HCT116 (cell line): Measurements from ENCODE around the gene ABCC1. TPM values are rescaled to one million over a fixed set of nuclear protein-coding genes. Genes with fewer than 3 reads are reported as not detected.

Experiments used
- ATAC-seq: fragments of 200-7000 bp; cut with Tn5 transposase; 2 replicates; pipeline ENCODE4 v1.9.1; 2020; ENCODE audit warnings: mild to moderate bottlenecking, moderate library complexity
- BruUV-seq: library from RNA; stranded (reverse); fragments of 400-500 nt; replicated peaks from 2 replicates; lab custom pipeline; 2021; lab: Mats Ljungman, UMichigan
- CTCF ChIA-PET: fragments of 300-600 bp; sonication (Branson Sonifier 250); formaldehyde crosslinking; loops from one replicate; lab custom pipeline; 2021; ENCODE audit warnings: antibody characterized with exemption; lab: Charles Lee
- POLR2A ChIA-PET: fragments of 300-600, 350-600 bp; sonication (Branson Sonifier 250); formaldehyde crosslinking; loops from one replicate; lab custom pipeline; 2021; ENCODE audit warnings: antibody characterized with exemption; lab: Charles Lee
- RAD21 ChIA-PET, 2 experiments: fragments of 300-600 bp; sonication (Branson Sonifier 250); formaldehyde crosslinking; loops; one replicate each; lab custom pipeline; 2023; ENCODE audit warnings: low total read pairs in 2 of 2; ENCODE audit not compliant: uncharacterized antibody in 2 of 2, unreplicated experiment in 2 of 2, low non-redundant PET in 1 of 2; lab: Charles Lee
- DNase-seq: peaks from one replicate; pipeline ENCODE4 v3.0.0-alpha.2; 2010; ENCODE audit warnings: low read depth, low spot score
- H2AFZ ChIP-seq: fragments of 200-600 bp; shearing (Covaris generic), sonication (generic); 2 replicates; pipeline ENCODE4 v1.6.1; 2017; ENCODE audit warnings: low read depth, mixed run types, mixed read lengths, antibody characterized with exemption, low read length; ENCODE audit not compliant: poor library complexity, severe bottlenecking
- H3K27ac ChIP-seq: 2 replicates; pipeline ENCODE4 v1.5.1; 2012; ENCODE audit warnings: low read depth, low read length
- H3K27me3 ChIP-seq: fragments of 200-600 bp; sonication (generic); 2 replicates; pipeline ENCODE4 v1.6.1; 2016; ENCODE audit warnings: mixed run types, low read length, mixed read lengths; ENCODE audit not compliant: insufficient read depth
- H3K36me3 ChIP-seq, 2 experiments: fragments of 200-500 bp in 1 of 2; fragments of 200-600 bp in 1 of 2; sonication (Bioruptor generic) in 1 of 2; sonication (generic) in 1 of 2; 2 replicates each; pipeline versions ENCODE4 v1.5.1 to v1.6.1; 2014 to 2016; ENCODE audit warnings: low read length in 2 of 2, inconsistent platforms in 1 of 2, mixed read lengths in 1 of 2, mixed run types in 1 of 2; ENCODE audit not compliant: insufficient read depth in 2 of 2, control insufficient read depth in 1 of 2
- H3K4me1 ChIP-seq, 2 experiments: fragments of 200-600 bp in 1 of 2; sonication (generic) in 1 of 2; 2 replicates each; pipeline versions ENCODE4 v1.5.1 to v1.6.1; 2012 to 2017; ENCODE audit warnings: low read length in 2 of 2, inconsistent platforms in 1 of 2, mild to moderate bottlenecking in 1 of 2, mixed read lengths in 1 of 2, mixed run types in 1 of 2, moderate library complexity in 1 of 2; ENCODE audit not compliant: insufficient read depth in 2 of 2, control insufficient read depth in 1 of 2
- H3K4me2 ChIP-seq: fragments of 200-600 bp; sonication (generic); 2 replicates; pipeline ENCODE4 v1.6.1; 2017; ENCODE audit warnings: mixed run types, low read length, mixed read lengths
- H3K4me3 ChIP-seq, 2 experiments: fragments of 200-600 bp in 1 of 2; sonication (generic) in 1 of 2; replicated peaks in 1 of 2; 2 replicates each; pipeline ENCODE4 v1.5.1; 2011 to 2016; ENCODE audit warnings: low read length in 2 of 2, control low read depth in 1 of 2, low read depth in 1 of 2, mild to moderate bottlenecking in 1 of 2, mixed read lengths in 1 of 2, mixed run types in 1 of 2
- H3K79me2 ChIP-seq: fragments of 200-600 bp; sonication (generic); 2 replicates; pipeline ENCODE4 v1.6.1; 2017; ENCODE audit warnings: mild to moderate bottlenecking, mixed run types, low read length, moderate library complexity, mixed read lengths; ENCODE audit not compliant: insufficient read depth
- H3K9ac ChIP-seq: fragments of 200-600 bp; sonication (generic); 2 replicates; pipeline ENCODE4 v1.6.1; 2016; ENCODE audit warnings: low read length, mixed read lengths
- H3K9me2 ChIP-seq: fragments of 200-600 bp; sonication (generic), shearing (Covaris generic); 2 replicates; pipeline ENCODE4 v1.6.1; 2017; ENCODE audit warnings: mixed run types, mild to moderate bottlenecking, moderate library complexity; ENCODE audit not compliant: insufficient read depth
- H3K9me3 ChIP-seq, 2 experiments: fragments of 200-500 bp in 1 of 2; fragments of 200-600 bp in 1 of 2; sonication (Bioruptor generic) in 1 of 2; sonication (generic) in 1 of 2; 2 replicates each; pipeline ENCODE4 v1.6.1; 2014 to 2017; ENCODE audit warnings: low read length in 2 of 2, mixed read lengths in 2 of 2, inconsistent platforms in 1 of 2, low read depth in 1 of 2, mild to moderate bottlenecking in 1 of 2, mixed run types in 1 of 2, moderate library complexity in 1 of 2; ENCODE audit not compliant: control insufficient read depth in 1 of 2, insufficient read depth in 1 of 2
- H4K20me1 ChIP-seq: fragments of 200-600 bp; sonication (generic), shearing (Covaris generic); 2 replicates; pipeline ENCODE4 v1.6.1; 2017; ENCODE audit warnings: mixed run types, mild to moderate bottlenecking, moderate library complexity; ENCODE audit not compliant: insufficient read depth
- CEBPB ChIP-seq: IDR thresholded peaks from 2 replicates; pipeline ENCODE4 v1.6.1; 2012; ENCODE audit warnings: low read depth
- CTCF ChIP-seq, 3 experiments: fragments of 200-600 bp in 1 of 3; sonication (generic) in 1 of 3; IDR thresholded peaks in 2 of 3; conservative IDR thresholded peaks in 1 of 3; 2 replicates each; pipeline ENCODE4 v1.5.1; 2012 to 2017; ENCODE audit warnings: low read depth in 2 of 3, low read length in 2 of 3, antibody characterized with exemption in 1 of 3, borderline replicate concordance in 1 of 3, control low read depth in 1 of 3, mild to moderate bottlenecking in 1 of 3, mixed read lengths in 1 of 3, mixed run types in 1 of 3, moderate library complexity in 1 of 3; ENCODE audit not compliant: insufficient read depth in 1 of 3
- ELF1 ChIP-seq: IDR thresholded peaks from 2 replicates; pipeline ENCODE4 v1.6.1; 2012; ENCODE audit warnings: low read depth, borderline replicate concordance
- EZH2 ChIP-seq: fragments of 200-600 bp; sonication (generic); IDR thresholded peaks from 2 replicates; pipeline ENCODE4 v1.6.1; 2017; ENCODE audit warnings: antibody characterized with exemption, mixed run types
- EZH2phosphoT487 ChIP-seq: fragments of 200-600 bp; IDR thresholded peaks from 2 replicates; pipeline ENCODE4 v1.6.1; 2018; ENCODE audit warnings: antibody characterized with exemption, borderline replicate concordance
- JUND ChIP-seq: IDR thresholded peaks from 2 replicates; pipeline ENCODE4 v1.6.1; 2012
- MAX ChIP-seq: IDR thresholded peaks from 2 replicates; pipeline ENCODE4 v1.6.1; 2012
- POLR2A ChIP-seq: IDR thresholded peaks from 2 replicates; pipeline ENCODE4 v1.7.0; 2011; ENCODE audit warnings: borderline replicate concordance; ENCODE audit not compliant: insufficient read depth, insufficient read length; ENCODE audit errors: extremely low read depth
- POLR2AphosphoS5 ChIP-seq: IDR thresholded peaks from 2 replicates; pipeline ENCODE4 v1.6.1; 2011; ENCODE audit warnings: mild to moderate bottlenecking, low read depth, low read length, moderate library complexity
- SP1 ChIP-seq: IDR thresholded peaks from 2 replicates; pipeline ENCODE4 v1.6.1; 2012; ENCODE audit warnings: low read depth
- YY1 ChIP-seq: IDR thresholded peaks from 2 replicates; pipeline ENCODE4 v1.6.1; 2011; ENCODE audit warnings: low read length, low read depth, moderate library complexity, mild to moderate bottlenecking; ENCODE audit not compliant: insufficient replicate concordance; ENCODE audit errors: extremely low read depth
- ZBTB33 ChIP-seq: IDR thresholded peaks from 2 replicates; pipeline ENCODE4 v1.6.1; 2011; ENCODE audit warnings: mild to moderate bottlenecking, low read length, moderate library complexity; ENCODE audit not compliant: insufficient replicate concordance; ENCODE audit errors: extremely low read depth
- intact Hi-C: fragments of 100-400 bp; cut with micrococcal nuclease; formaldehyde crosslinking; loops from 2 replicates; pipeline ENCODE4 v1.10.0; 2022
- total RNA-seq: library from RNA; stranded (reverse); gene quantifications from one replicate; pipeline ENCODE4 v1.2.1, GENCODE V29; 2021; ENCODE audit not compliant: unreplicated experiment

ABCC1 gene
- total RNA-seq, 1 experiment from 2014 or later = 61.9 TPM

GRCh38 chr16:16113076-16113475 is 163.7 kb downstream of the ABCC1 start:
- ChIA-PET CTCF (no interaction called here), RAD21 (no interaction called here), POLR2A (no interaction called here)
- H3K4me1 ChIP-seq = no peaks in the 10 kb centered on the region
- ATAC-seq (no peak), DNase-seq (no peak)
- no peak for TF ChIP-seq POLR2AphosphoS5
- no peak for TF ChIP-seq ELF1
- TF ChIP-seq MAX = no peak
- no peak for TF ChIP-seq CTCF (IDR thresholded peaks at IDR 0.05 in 2 of 3, conservative IDR thresholded peaks at IDR 0.05 in 1 of 3; ENCODE audit: borderline replicate concordance in 1 of 3, insufficient read depth in 1 of 3, low read depth in 2 of 3, low read length in 2 of 3)
- no peak for TF ChIP-seq EZH2phosphoT487
- no peak for TF ChIP-seq CEBPB
- no peaks in the 10 kb centered on the region for H3K27me3 ChIP-seq
- H2AFZ ChIP-seq = no peak overlapping the region
- H3K36me3 ChIP-seq = peaks cover 31 to 66% of the 10 kb centered on the region in 2 experiments
- H3K9me3 ChIP-seq = no peaks in the 10 kb centered on the region
- no peaks in the 10 kb centered on the region for H3K9me2 ChIP-seq
- H3K9ac ChIP-seq = no peak overlapping the region
- no peak overlapping the region for H3K27ac ChIP-seq
- H3K79me2 ChIP-seq = peaks cover 4% of the 10 kb centered on the region; the same call in 1 of the 2 replicates
- BruUV-seq = no TSS peak
- intact Hi-C loops = no loop called here
- no peak overlapping the region for H3K4me2 ChIP-seq
- H4K20me1 ChIP-seq = no peaks in the 10 kb centered on the region
- H3K4me3 ChIP-seq = no peak overlapping the region

GRCh38 chr16:16116841-16117240 is 167.4 kb downstream of the ABCC1 start:
- DNase-seq (no peak), ATAC-seq (no peak)
- no peak overlapping the region for H3K4me3 ChIP-seq
- no peaks in the 10 kb centered on the region for H4K20me1 ChIP-seq
- ChIA-PET CTCF (no interaction called here), RAD21 (no interaction called here), POLR2A (no interaction called here)
- H3K9ac ChIP-seq = no peak overlapping the region
- H2AFZ ChIP-seq = no peak overlapping the region
- intact Hi-C loops = no loop called here
- BruUV-seq = no TSS peak
- no peaks in the 10 kb centered on the region for H3K9me3 ChIP-seq
- no peak overlapping the region for H3K4me2 ChIP-seq
- no peaks in the 10 kb centered on the region for H3K9me2 ChIP-seq
- H3K36me3 ChIP-seq = peaks cover 18 to 54% of the 10 kb centered on the region in 2 experiments
- no peak overlapping the region for H3K27ac ChIP-seq
- H3K27me3 ChIP-seq = no peaks in the 10 kb centered on the region
- H3K4me1 ChIP-seq = no peaks in the 10 kb centered on the region
- peaks cover 4% of the 10 kb centered on the region; the same call in 1 of the 2 replicates for H3K79me2 ChIP-seq
- TF ChIP-seq MAX (no peak), POLR2A (no peak), SP1 (no peak), POLR2AphosphoS5 (no peak), CTCF (IDR thresholded peaks at IDR 0.05 in 2 of 3, conservative IDR thresholded peaks at IDR 0.05 in 1 of 3; ENCODE audit: borderline replicate concordance in 1 of 3, insufficient read depth in 1 of 3, low read depth in 2 of 3, low read length in 2 of 3) (no peak), JUND (no peak), EZH2phosphoT487 (no peak), ZBTB33 (no peak), EZH2 (no peak), YY1 (no peak)
